Parathyroid adenoma (tissue), 2 donors: Measurements from ENCODE around the gene CPEB3.

Experiments used
- H2AFZ ChIP-seq: fragments of 300-600 bp; sonication (generic); one replicate; pipeline ENCODE4 v1.7.0; 2017; ENCODE audit warnings: antibody characterized with exemption, mild to moderate bottlenecking
- H3K27ac ChIP-seq: fragments of 300-600 bp; sonication (generic); one replicate; pipeline ENCODE4 v1.7.0; 2017
- H3K27me3 ChIP-seq: fragments of 300-600 bp; sonication (generic); one replicate; pipeline ENCODE4 v1.7.0; 2017; ENCODE audit warnings: low read length; ENCODE audit not compliant: control insufficient read depth, insufficient read depth
- H3K36me3 ChIP-seq: fragments of 300-600 bp; sonication (generic); one replicate; pipeline ENCODE4 v1.7.0; 2017; ENCODE audit warnings: low read length; ENCODE audit not compliant: control insufficient read depth, insufficient read depth
- H3K4me1 ChIP-seq: fragments of 300-600 bp; sonication (generic); one replicate; pipeline ENCODE4 v1.7.0; 2017; ENCODE audit warnings: control low read depth
- H3K4me2 ChIP-seq: fragments of 300-600 bp; sonication (generic); one replicate; pipeline ENCODE4 v1.7.0; 2017; ENCODE audit warnings: low read length
- H3K4me3 ChIP-seq: fragments of 300-600 bp; sonication (generic); one replicate; pipeline ENCODE4 v1.7.0; 2017; ENCODE audit warnings: low read depth, low read length
- H3K79me2 ChIP-seq: fragments of 300-600 bp; sonication (generic); one replicate; pipeline ENCODE4 v1.7.0; 2017; ENCODE audit warnings: control low read depth
- H3K9ac ChIP-seq: fragments of 300-600 bp; sonication (generic); one replicate; pipeline ENCODE4 v1.7.0; 2017; ENCODE audit warnings: mild to moderate bottlenecking
- H3K9me3 ChIP-seq: fragments of 300-600 bp; sonication (generic); one replicate; pipeline ENCODE4 v1.7.0; 2017; ENCODE audit warnings: low read length; ENCODE audit not compliant: control insufficient read depth
- CTCF ChIP-seq: fragments of 300-600 bp; sonication (generic); IDR thresholded peaks from one replicate; pipeline ENCODE4 v1.7.0; 2017; ENCODE audit warnings: antibody characterized with exemption, mild to moderate bottlenecking
- donor health status: primary hyperparathyroidism.

The CPEB3 gene

GRCh38 chr10:92164036-92164696, 126.7 kb downstream of the CPEB3 start:
- no peak overlapping the region for H3K4me2 ChIP-seq
- no peak overlapping the region for H2AFZ ChIP-seq
- H3K4me3 ChIP-seq: no peak overlapping the region
- H3K27ac ChIP-seq: no peak overlapping the region
- H3K27me3 ChIP-seq: no peaks in the 10 kb centered on the region
- no peak for TF ChIP-seq CTCF
- H3K9me3 ChIP-seq: no peaks in the 10 kb centered on the region
- no peaks in the 10 kb centered on the region for H3K4me1 ChIP-seq
- H3K9ac ChIP-seq: no peak overlapping the region
- H3K36me3 ChIP-seq: no peaks in the 10 kb centered on the region
- H3K79me2 ChIP-seq: peaks cover 13% of the 10 kb centered on the region

- Histone ChIP-seq H3K27me3 (no peaks in the 10 kb centered on the region), H3K4me3 (no peak overlapping the region), H2AFZ (no peak overlapping the region), H3K9me3 (no peaks in the 10 kb centered on the region), H3K79me2 (peaks cover 13% of the 10 kb centered on the region), H3K4me2 (no peak overlapping the region), H3K36me3 (no peaks in the 10 kb centered on the region), H3K27ac (no peak overlapping the region), H3K9ac (no peak overlapping the region), H3K4me1 (no peaks in the 10 kb centered on the region)
- no peak for TF ChIP-seq CTCF
Measured at GRCh38 chr10:92162541-92162940, 128.3 kb downstream of the CPEB3 start.

- no peak overlapping the region for H3K27ac ChIP-seq
- no peaks in the 10 kb centered on the region for H3K36me3 ChIP-seq
- H3K4me3 ChIP-seq: no peak overlapping the region
- no peak overlapping the region for H2AFZ ChIP-seq
- H3K79me2 ChIP-seq: peaks cover 9% of the 10 kb centered on the region
- no peaks in the 10 kb centered on the region for H3K27me3 ChIP-seq
- no peak overlapping the region for H3K4me2 ChIP-seq
- H3K9me3 ChIP-seq: no peaks in the 10 kb centered on the region
- TF ChIP-seq CTCF: no peak
- H3K4me1 ChIP-seq: no peaks in the 10 kb centered on the region
- H3K9ac ChIP-seq: no peak overlapping the region
Measured at GRCh38 chr10:92156874-92157773, 133.8 kb downstream of the CPEB3 start.

GRCh38 chr10:92150823-92151222, 140.1 kb downstream of the CPEB3 start:
- H3K79me2 ChIP-seq: peaks cover 9% of the 10 kb centered on the region

More at GRCh38 chr10:92150823-92151222, 140.1 kb downstream of the CPEB3 start:
- no peaks in the 10 kb centered on the region for H3K36me3 ChIP-seq
- H3K4me3 ChIP-seq: no peak overlapping the region
- H2AFZ ChIP-seq: no peak overlapping the region
- H3K4me2 ChIP-seq: no peak overlapping the region
- no peak overlapping the region for H3K27ac ChIP-seq
- no peaks in the 10 kb centered on the region for H3K9me3 ChIP-seq
- H3K4me1 ChIP-seq: no peaks in the 10 kb centered on the region
- H3K27me3 ChIP-seq: no peaks in the 10 kb centered on the region
- TF ChIP-seq CTCF: no peak
- H3K9ac ChIP-seq: no peak overlapping the region
